Amniotic stem cell (primary cell): ENCODE results near the gene POTEB2.
"Not testable (repeated sequence)": the region's sequence is repeated elsewhere in the genome, so short reads cannot be mapped to it uniquely, and the experiment has no call there.

Experiments
- DNase-seq: peaks from one replicate; lab custom pipeline; 2025; lab: John Stamatoyannopoulos, UW

POTEB2 gene

DNA sequence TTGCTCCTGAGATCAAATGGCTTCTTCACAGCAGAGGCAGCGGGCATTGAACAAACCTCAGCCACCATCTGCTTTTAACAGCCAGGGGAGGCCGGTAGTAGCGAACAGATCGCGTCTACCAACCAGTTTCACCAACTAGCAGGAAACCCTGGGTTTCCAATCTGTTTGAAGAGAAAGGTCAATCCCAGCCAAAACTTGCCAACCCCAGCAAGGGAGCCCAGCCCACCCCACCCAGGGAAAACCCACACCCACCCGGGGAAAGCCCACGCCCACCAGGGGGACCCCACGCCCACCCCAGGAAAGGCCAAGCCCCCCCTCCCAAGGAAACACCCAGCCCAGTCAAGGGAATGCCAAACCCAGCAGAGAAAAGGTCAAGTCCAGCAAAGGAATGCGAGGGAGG is at the start of gene POTEB2:
POTEB2 (minus strand) TSS at position 101 of the 400 bp plus-strand sequence; CDS start at position 68, 33 bp downstream.
- not testable (repeated sequence) for DNase-seq

DNA sequence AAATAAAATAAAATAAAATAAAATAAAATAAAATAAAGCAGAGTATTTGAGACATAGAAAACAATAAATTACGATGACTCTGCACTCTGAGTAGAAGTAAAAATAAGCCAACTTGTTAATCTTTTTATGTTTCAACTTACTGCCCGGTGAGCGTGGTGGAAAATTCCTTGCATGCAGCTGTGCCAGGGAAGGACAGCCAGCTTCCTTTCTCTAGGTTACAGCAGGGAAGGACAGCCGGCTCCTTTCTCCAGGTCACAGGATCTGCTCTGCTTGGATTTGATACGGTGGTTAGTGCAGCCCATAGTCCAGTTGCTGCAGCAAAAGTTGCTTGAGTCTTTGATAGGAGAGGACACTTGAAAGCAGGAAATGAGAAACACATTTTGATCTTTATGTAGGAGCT is 13.8 kb upstream of the POTEB2 start:
- not testable (repeated sequence) for DNase-seq

DNA sequence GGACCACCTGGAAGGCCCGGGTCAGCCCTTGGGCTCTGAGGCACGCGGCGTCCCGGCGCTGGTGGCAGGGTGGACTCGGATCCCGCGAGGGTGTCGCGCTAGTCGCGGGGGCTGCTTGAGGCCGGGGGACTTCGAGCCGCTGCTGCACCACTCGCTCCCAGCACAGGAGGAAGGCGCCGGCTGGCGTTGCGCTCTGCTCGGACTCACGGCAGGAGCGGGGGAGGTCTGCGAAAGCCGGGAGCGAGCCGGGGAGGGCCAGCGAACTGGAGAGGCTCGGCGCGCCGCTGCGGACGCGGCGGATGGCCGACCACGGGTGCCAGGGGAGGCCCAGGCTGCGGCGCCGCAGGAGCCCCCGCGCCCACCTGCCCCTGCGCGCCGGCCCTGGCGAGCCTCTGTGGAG is 12.3 kb upstream of the POTEB2 start:
- not testable (repeated sequence) for DNase-seq

DNA sequence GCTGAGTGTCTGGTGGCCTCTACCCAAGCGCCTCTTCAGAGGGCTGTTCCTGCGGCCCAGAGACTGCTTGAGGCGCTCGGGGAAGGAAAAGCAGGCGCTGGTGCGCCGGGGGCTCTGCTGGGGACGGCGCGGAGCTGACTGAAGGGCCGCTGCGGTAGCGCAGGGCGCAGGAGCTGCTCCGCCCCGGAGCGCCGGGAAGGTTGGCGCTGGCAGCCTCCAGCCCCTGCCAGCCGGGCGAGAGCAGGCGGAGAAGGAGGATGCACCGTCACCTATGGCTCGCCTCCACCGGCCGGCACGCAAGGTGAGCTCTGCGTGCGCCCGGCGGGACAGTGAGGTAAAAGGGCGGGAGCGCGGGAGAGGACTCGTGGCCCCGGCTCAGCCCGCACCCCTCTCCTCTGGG is 11.7 kb upstream of the POTEB2 start:
- DNase-seq = not testable (repeated sequence)
